Left lung (tissue), 10 donors: Measurements from ENCODE around the gene PIGS. TPM values are rescaled to one million over a fixed set of nuclear protein-coding genes. Genes with fewer than 3 reads are reported as not detected.
A peak's percentile ranks its signal among the peaks of the same experiment; 100 is the strongest.

Experiments used
- ATAC-seq: fragments of 200-7000 bp; cut with Tn5 transposase; one replicate; pipeline ENCODE4 v1.9.1; 2020; ENCODE audit warnings: moderate library complexity
- DNase-seq, 4 donors: peaks; one replicate each; pipeline ENCODE4 v3.0.0-alpha.2; 2013 to 2020
- H3K27ac ChIP-seq, 2 donors: fragments of 200-600 bp; sonication (generic) in 1 of 2; one replicate each; pipeline versions ENCODE4 v1.5.0 to v1.8.0; 2020 to 2021
- H3K27me3 ChIP-seq, 2 donors: fragments of 200-600 bp; sonication (generic) in 1 of 2; one replicate each; pipeline versions ENCODE4 v1.5.0 to v1.8.0; 2020 to 2021
- H3K36me3 ChIP-seq, 2 donors: fragments of 200-600 bp; sonication (generic) in 1 of 2; one replicate each; pipeline versions ENCODE4 v1.5.0 to v1.8.0; 2020 to 2021
- H3K4me1 ChIP-seq, 2 donors: fragments of 200-600 bp; one replicate each; pipeline ENCODE4 v1.8.0; 2021
- H3K4me3 ChIP-seq, 2 donors: fragments of 200-600 bp; sonication (generic) in 1 of 2; one replicate each; pipeline versions ENCODE4 v1.5.0 to v1.8.0; 2020 to 2021; ENCODE audit warnings: mild to moderate bottlenecking in 1 of 2
- H3K9me3 ChIP-seq, 2 donors: fragments of 200-600 bp; sonication (generic) in 1 of 2; one replicate each; pipeline versions ENCODE4 v1.5.0 to v1.8.0; 2020 to 2021
- intact Hi-C, 2 donors: fragments of 100-400 bp; cut with DNase I; formaldehyde crosslinking; loops; one replicate each; pipeline versions ENCODE4 v1.11.2 to v1.14.2; 2022
- polyA plus RNA-seq, 6 donors: library from polyadenylated mRNA; unstranded; fragments of 120-200 nt; gene quantifications; one replicate each; pipeline ENCODE4 v1.2.1, GENCODE V29; 2013; ENCODE audit not compliant: insufficient read length in 6 of 6
- total RNA-seq, 2 donors: library from RNA; stranded (reverse); fragmentation: NEBNext Ultra II Directional; extraction: Animal tissue kit (Norgen Biotek cat#: 25700); gene quantifications; one replicate each; pipeline ENCODE4 v1.2.1, GENCODE V29; 2021
- TF ChIP-seq, protein P1 (sequence below), 2 donors: fragments of 200-600 bp; sonication (generic) in 1 of 2; IDR thresholded peaks; one replicate each; pipeline versions ENCODE4 v1.5.0 to v1.8.0; 2021; ENCODE audit warnings: antibody characterized with exemption in 2 of 2
- donor health status: DM: no; HTN: yes; CAD: no.
- donor health status: DM: no; HTN: no; CAD: no.

PIGS gene
- total and polyA plus RNA-seq, 8 donors: 57.9 to 66.6 (median 63.1) TPM

GRCh38 chr17:28616281-28616680 is 45.0 kb upstream of the PIGS start:
- intact Hi-C loops: loop anchor here in 1 of 2 donors (10.0 kb wide), 1 partner anchor 71 kb away; no protein-coding TSS in a partner anchor
- ATAC-seq (no peak), DNase-seq (no peak)
- H3K4me3 ChIP-seq: no peak overlapping the region
- H3K4me1 ChIP-seq: no peaks in the 10 kb centered on the region
- H3K36me3 ChIP-seq: peaks cover 4 to 99% of the 10 kb centered on the region in 2 donors
- no peak overlapping the region for H3K27ac ChIP-seq
- H3K9me3 ChIP-seq: no peaks in the 10 kb centered on the region
- no peaks in the 10 kb centered on the region for H3K27me3 ChIP-seq
- TF ChIP-seq, protein P1, sequence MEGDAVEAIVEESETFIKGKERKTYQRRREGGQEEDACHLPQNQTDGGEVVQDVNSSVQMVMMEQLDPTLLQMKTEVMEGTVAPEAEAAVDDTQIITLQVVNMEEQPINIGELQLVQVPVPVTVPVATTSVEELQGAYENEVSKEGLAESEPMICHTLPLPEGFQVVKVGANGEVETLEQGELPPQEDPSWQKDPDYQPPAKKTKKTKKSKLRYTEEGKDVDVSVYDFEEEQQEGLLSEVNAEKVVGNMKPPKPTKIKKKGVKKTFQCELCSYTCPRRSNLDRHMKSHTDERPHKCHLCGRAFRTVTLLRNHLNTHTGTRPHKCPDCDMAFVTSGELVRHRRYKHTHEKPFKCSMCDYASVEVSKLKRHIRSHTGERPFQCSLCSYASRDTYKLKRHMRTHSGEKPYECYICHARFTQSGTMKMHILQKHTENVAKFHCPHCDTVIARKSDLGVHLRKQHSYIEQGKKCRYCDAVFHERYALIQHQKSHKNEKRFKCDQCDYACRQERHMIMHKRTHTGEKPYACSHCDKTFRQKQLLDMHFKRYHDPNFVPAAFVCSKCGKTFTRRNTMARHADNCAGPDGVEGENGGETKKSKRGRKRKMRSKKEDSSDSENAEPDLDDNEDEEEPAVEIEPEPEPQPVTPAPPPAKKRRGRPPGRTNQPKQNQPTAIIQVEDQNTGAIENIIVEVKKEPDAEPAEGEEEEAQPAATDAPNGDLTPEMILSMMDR (IDR thresholded peaks at IDR 0.05): no peak

DNA sequence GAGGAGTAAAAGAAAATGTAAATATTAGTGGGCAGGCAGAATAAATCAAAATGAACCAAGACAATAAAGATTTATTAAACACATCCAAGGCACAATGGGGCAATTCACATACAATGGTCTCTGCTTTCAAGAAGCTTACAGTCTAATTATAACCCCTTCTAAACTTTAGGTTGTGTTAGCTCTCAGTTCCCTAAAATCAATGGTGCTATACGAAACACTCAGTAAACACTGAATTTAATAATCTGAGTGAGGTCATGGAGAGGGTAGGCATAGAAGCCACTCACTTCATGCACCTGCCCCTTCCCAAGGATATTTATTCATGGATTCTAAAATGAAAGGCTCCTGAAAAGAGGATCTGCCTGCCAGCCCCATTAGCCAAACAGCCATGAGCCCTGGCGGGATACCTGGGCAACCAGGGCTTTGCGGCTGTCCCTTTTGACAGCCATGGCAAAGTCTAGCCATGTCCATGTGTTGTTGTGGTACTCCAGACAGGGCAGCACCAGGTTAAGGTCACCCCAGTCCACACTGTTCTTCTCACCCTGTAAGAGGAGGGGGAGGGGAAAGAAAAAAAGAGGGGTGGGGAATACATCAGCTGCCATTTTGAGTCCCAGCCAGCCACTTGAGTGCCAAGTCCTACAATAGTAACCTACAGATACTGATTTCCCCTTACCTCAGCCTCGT is 44.1 kb upstream of the PIGS start:
- Histone ChIP-seq H3K4me3 (no peak overlapping the region), H3K4me1 (no peaks in the 10 kb centered on the region), H3K36me3 (peaks cover 4 to 99% of the 10 kb centered on the region in 2 donors), H3K27me3 (no peaks in the 10 kb centered on the region), H3K9me3 (no peaks in the 10 kb centered on the region), H3K27ac (no peak overlapping the region)
- DNase-seq (no peak), ATAC-seq (no peak)
- intact Hi-C loops: loop anchor here in 1 of 2 donors (10.0 kb wide), 1 partner anchor 71 kb away; no protein-coding TSS in a partner anchor
- TF ChIP-seq, protein P1 (IDR thresholded peaks at IDR 0.05): no peak

DNA sequence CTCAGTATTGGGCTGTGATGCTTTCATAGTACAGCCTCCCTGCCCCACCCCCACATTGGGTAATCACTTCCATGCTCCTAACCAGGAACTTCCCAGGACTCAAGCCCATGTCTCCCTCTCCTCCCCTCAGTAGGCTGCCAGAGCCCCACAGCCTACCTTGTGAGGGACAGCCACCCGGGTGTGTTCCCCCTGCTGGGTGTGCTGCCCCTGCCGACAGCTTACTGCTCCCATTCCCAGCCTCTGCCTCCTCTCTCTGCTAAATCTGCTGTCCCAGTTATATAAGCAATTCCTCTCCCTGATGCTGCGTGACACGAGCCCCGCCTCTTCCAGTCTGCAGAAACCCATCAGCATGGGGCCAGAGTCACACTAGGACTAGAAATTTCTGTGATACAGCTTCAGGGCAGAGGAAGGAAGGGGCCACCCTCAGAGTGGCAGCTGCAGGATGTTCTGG is 42.6 kb upstream of the PIGS start, which contains the start of gene RSKR:
Gene RSKR (minus strand): TSS at position 255 of the 451 bp plus-strand sequence. CDS start 24 bp downstream, at position 231.
- no peaks in the 10 kb centered on the region for H3K27me3 ChIP-seq
- TF ChIP-seq, protein P1 (IDR thresholded peaks at IDR 0.05): no peak
- intact Hi-C loops: loop anchor here in 1 of 2 donors (10.0 kb wide), 1 partner anchor 69 kb away; no protein-coding TSS in a partner anchor
- H3K36me3 ChIP-seq: peaks cover 0 to 97% of the 10 kb centered on the region in 2 donors
- H3K27ac ChIP-seq: no peak within 1 kb of the TSS
- no peaks in the 10 kb centered on the region for H3K4me1 ChIP-seq
- ATAC-seq: no peak
- H3K4me3 ChIP-seq: no peak within 1 kb of the TSS
- DNase-seq: no peak
- H3K9me3 ChIP-seq: no peaks in the 10 kb centered on the region

DNA sequence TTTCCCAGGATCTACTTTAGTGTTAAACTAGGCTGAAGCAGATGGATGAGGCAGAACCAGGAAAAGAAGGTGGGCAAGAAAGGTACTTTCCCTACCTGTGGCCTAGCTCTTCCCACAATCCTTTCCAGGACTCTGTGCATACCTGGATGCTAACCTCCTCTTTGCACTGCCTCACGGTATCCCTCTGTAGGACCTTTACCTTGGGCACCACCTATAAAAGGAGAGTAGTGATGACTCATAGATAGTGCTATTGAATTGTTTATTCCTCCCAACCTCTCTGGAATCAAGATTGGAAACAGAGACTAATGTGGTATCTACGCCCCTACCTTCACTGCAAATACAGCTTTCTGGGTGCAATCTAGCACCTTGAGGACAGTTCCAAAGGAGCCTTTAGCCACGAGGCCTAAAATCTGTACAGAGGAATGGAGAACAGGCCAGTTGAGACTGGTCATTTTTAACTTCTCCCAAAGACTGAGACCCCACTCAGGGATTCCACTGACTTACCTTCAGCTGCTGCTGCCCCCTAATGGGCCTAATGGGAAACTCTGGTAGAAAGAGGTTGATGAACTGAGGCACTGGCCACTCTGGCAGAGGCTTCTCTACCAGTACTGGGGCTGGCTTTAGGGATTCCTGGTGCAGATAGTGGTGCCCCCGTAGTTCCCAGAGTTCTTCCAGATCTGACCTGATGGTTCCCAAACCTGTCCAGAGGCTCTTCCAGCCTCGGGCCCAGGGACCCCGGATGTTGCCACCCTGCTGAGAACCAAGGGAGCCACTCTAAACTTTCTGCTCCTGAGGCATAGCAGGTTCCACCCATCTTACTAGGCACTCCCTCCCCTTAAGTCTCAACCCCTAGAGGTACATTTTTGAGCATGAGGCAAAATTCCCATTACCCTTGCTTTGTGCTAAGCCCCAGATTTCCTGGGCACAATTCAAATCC is 41.9 kb upstream of the PIGS start:
- H3K9me3 ChIP-seq: no peaks in the 10 kb centered on the region
- no peaks in the 10 kb centered on the region for H3K4me1 ChIP-seq
- TF ChIP-seq, protein P1 (IDR thresholded peaks at IDR 0.05): peak; percentile 35 to 41
- intact Hi-C loops: loop anchor here in 1 of 2 donors (10.0 kb wide), 1 partner anchor 68 kb away; no protein-coding TSS in a partner anchor
- no peak overlapping the region for H3K27ac ChIP-seq
- no peak overlapping the region for H3K4me3 ChIP-seq
- ATAC-seq (peak; percentile 73), DNase-seq (peak in 1 of 4 donors; percentile 45)
- no peaks in the 10 kb centered on the region for H3K27me3 ChIP-seq
- H3K36me3 ChIP-seq: peaks cover 0 to 90% of the 10 kb centered on the region in 2 donors
